ENCODE results near the gene CD99. TPM values are rescaled to one million over a fixed set of nuclear protein-coding genes. Genes with fewer than 3 reads are reported as not detected.
A peak's percentile ranks its signal among the peaks of the same experiment; 100 is the strongest.

The CD99 gene
- total RNA-seq, 6 experiments from 2014 or later, result 526 to 610 (median 584) TPM

DNA sequence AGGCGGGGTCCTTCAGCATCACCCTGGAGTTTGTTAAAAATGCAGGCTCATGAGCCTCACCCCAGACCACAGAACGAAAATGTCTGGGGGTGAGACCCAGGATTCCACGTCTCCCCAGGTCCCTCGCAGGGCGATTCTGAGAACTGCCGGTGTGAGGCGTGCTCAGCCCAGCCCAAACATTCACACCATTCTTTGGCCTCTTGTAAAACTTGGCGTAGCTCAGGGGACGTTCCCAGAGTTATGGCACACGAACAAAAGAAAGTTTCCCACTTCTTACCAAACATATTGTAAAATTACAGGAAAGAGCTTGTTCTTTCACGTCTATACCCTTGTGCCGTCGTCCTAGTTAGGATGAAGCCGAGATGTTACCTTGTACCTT lies 12.9 kb downstream of the CD99 start:
- peak overlapping the region; percentile 9; the same call in 1 of the 2 replicates for H3K4me3 Mint-ChIP-seq
- peak overlapping the region; percentile 70 for H3K27ac Mint-ChIP-seq
- H3K36me3 Mint-ChIP-seq (ENCODE audit: low read depth), result peaks cover 60% of the 10 kb centered on the region
- DNase-seq, result no peak
- peaks cover 92% of the 10 kb centered on the region for H3K4me1 Mint-ChIP-seq (ENCODE audit: low read depth)
- peaks cover 9% of the 10 kb centered on the region for H3K27me3 Mint-ChIP-seq (ENCODE audit: insufficient read depth)
- H3K9me3 Mint-ChIP-seq, result no peaks in the 10 kb centered on the region
- TF ChIP-seq, protein P1, sequence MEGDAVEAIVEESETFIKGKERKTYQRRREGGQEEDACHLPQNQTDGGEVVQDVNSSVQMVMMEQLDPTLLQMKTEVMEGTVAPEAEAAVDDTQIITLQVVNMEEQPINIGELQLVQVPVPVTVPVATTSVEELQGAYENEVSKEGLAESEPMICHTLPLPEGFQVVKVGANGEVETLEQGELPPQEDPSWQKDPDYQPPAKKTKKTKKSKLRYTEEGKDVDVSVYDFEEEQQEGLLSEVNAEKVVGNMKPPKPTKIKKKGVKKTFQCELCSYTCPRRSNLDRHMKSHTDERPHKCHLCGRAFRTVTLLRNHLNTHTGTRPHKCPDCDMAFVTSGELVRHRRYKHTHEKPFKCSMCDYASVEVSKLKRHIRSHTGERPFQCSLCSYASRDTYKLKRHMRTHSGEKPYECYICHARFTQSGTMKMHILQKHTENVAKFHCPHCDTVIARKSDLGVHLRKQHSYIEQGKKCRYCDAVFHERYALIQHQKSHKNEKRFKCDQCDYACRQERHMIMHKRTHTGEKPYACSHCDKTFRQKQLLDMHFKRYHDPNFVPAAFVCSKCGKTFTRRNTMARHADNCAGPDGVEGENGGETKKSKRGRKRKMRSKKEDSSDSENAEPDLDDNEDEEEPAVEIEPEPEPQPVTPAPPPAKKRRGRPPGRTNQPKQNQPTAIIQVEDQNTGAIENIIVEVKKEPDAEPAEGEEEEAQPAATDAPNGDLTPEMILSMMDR (IDR thresholded peaks at IDR 0.05), result peak; percentile 19; the same call in 1 of the 2 replicates

DNA sequence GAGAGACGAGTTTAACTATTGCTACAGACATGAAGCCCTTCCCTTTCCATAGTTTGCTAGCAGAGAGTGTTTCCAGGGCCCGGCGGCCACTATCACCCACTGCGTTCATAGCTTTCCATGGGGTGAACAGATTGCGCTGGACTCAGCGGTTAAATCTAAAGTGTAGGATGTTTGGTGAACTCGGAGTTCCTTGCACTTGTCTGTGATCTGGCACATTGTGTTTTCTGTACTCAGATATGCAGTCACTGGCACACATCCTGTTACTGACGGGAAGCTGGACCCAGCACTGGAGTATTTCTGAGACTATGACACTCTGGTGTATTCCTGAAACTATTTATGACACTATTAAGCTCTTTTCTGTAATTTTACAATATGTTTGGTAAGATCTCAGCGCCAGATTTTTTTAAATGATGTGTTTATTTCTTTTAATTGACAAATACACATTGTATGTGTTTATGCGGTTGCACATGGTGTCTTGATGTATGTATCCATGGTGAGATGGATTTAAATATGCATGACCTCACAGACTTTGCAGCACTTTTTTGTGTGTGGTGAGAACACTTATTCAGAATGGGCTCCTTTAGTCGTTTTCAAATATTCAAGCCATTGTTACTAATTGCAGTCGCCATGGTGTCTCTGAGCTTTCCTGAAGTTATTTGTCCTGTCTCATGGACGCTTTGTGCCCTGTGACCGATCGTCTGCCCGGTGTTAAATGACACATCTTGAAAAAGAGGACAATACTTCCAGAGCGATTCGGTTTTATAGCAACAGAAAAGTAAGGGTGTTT lies 14.1 kb downstream of the CD99 start:
- peak overlapping the region; percentile 70 for H3K27ac Mint-ChIP-seq
- DNase-seq, result no peak
- H3K9me3 Mint-ChIP-seq, result no peaks in the 10 kb centered on the region
- H3K36me3 Mint-ChIP-seq (ENCODE audit: low read depth), result peaks cover 51% of the 10 kb centered on the region
- TF ChIP-seq, protein P1 (IDR thresholded peaks at IDR 0.05), result no peak
- H3K4me3 Mint-ChIP-seq, result no peak overlapping the region
- H3K4me1 Mint-ChIP-seq (ENCODE audit: low read depth), result peaks cover 95% of the 10 kb centered on the region
- H3K27me3 Mint-ChIP-seq (ENCODE audit: insufficient read depth), result peaks cover 9% of the 10 kb centered on the region

DNA sequence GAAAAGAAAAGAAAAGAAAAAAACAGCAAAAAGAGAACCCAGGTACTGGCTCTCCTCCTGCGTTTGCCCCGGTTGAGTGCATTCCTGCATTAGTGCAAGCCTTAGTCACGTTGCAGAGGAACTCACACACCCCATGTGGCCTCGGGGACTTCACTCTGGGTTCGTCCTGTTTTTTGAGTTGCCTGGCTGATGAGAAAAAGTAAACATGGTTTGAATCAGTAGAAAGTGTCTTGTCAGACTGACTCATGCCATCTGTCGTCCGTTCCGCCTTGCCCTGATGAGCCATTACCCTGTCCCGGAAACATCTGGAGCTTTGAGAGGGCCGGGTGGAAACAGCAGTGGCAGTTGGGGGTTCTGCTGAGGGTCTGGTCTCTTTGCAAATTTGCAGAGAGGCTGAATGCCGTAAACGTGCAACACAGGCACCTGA lies 16.3 kb downstream of the CD99 start:
- H3K9me3 Mint-ChIP-seq, result no peaks in the 10 kb centered on the region
- H3K4me1 Mint-ChIP-seq (ENCODE audit: low read depth), result peaks cover 83% of the 10 kb centered on the region
- peak overlapping the region; percentile 80 for H3K4me3 Mint-ChIP-seq

DNA sequence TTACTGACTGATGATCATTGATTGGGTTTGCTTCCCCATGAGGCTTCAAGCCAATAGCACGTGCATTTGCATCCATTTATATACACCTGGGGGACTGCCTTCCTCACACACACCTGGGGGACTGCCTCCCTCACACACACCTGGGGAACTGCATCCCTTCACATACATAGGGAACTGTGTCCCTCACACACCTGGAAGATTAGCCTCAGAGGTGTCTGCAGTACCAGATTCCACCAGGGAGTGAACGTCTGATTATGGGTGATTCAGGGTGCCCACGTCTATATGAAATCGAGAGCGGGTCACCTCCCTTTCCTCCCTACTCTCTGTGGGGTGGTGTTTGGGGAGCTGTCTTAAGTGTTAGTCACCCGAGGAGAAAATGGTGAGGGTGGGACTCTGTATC lies 16.9 kb downstream of the CD99 start:
- H3K27me3 Mint-ChIP-seq (ENCODE audit: insufficient read depth), result peaks cover 9% of the 10 kb centered on the region
- peak overlapping the region; percentile 80 for H3K4me3 Mint-ChIP-seq
- H3K36me3 Mint-ChIP-seq (ENCODE audit: low read depth), result peaks cover 28% of the 10 kb centered on the region
- TF ChIP-seq, protein P1 (IDR thresholded peaks at IDR 0.05), result peak; percentile 40; the same call in 1 of the 2 replicates
- no peak for DNase-seq
- H3K27ac Mint-ChIP-seq, result peak overlapping the region; percentile 97
- H3K9me3 Mint-ChIP-seq, result no peaks in the 10 kb centered on the region
- H3K4me1 Mint-ChIP-seq (ENCODE audit: low read depth), result peaks cover 76% of the 10 kb centered on the region

More for the DNA sequence above, 16.3 kb downstream of the CD99 start:
- Mint-ChIP-seq H3K27me3 (ENCODE audit: insufficient read depth) (peaks cover 9% of the 10 kb centered on the region), H3K27ac (peak overlapping the region; percentile 97), H3K36me3 (ENCODE audit: low read depth) (peaks cover 30% of the 10 kb centered on the region)
- TF ChIP-seq, protein P1 (IDR thresholded peaks at IDR 0.05), result no peak; the same call in 1 of the 2 replicates
- DNase-seq, result peak; percentile 98

DNA sequence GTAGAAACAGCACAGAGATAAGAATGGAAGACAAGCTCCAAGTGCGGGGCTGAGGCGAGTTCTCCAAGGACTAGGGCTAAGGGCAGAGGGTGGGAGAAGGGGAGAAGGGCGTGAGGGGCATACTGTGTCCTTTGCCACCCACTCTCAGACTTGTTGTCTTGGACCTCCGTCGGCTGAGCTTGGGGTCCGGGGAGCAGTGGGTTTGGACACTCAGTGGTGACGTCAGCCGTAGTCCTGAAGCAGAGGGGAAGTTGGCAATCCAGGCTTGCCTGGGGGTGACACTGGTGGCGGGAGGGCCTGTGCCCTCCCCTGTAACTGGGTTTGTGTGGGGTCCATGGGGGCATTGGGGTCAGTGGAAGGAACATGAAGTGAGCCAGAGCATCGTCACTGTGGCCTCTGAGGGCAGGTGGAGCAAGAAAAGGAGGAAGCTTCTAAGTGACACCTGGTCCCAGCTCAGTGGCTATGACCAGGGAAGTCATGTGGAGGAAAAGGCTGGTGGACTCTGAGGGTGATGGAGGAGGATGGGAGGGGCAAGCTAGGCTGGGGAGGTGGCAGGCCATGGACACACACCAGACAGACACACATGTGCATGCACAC lies 17.6 kb downstream of the CD99 start:
- no peak for DNase-seq
- TF ChIP-seq, protein P1 (IDR thresholded peaks at IDR 0.05), result no peak
- Mint-ChIP-seq H3K4me3 (peak overlapping the region; percentile 84), H3K27ac (peak overlapping the region; percentile 97), H3K36me3 (ENCODE audit: low read depth) (peaks cover 28% of the 10 kb centered on the region), H3K9me3 (no peaks in the 10 kb centered on the region), H3K4me1 (ENCODE audit: low read depth) (peaks cover 69% of the 10 kb centered on the region), H3K27me3 (ENCODE audit: insufficient read depth) (peaks cover 9% of the 10 kb centered on the region)

All from HFFc6 (cell line).